ENCODE data around the gene FES.

- TF ChIP-seq CTCF (IDR thresholded peaks at IDR 0.05; ENCODE audit: low read depth, low read length) (peak; percentile 97), POLR2A (IDR thresholded peaks at IDR 0.05; ENCODE audit: extremely low read depth, insufficient read length) (no peak)
Measured at GRCh38 chr15:90934256-90934948, 50.1 kb downstream of the FES start.

Data from NB4 (cell line).